IMR-90 (cell line): ENCODE data around the gene CCDC180. TPM values are rescaled to one million over a fixed set of nuclear protein-coding genes. Genes with fewer than 3 reads are reported as not detected.

Experiments used
- ATAC-seq: fragments of 200-7000 bp; cut with Tn5 transposase; 2 replicates; pipeline ENCODE4 v1.9.1; 2020; ENCODE audit warnings: low read depth, mild to moderate bottlenecking, moderate library complexity
- BruUV-seq: library from RNA; stranded (reverse); fragments of 400-500 nt; replicated peaks from 2 replicates; lab custom pipeline; 2021; lab: Mats Ljungman, UMichigan
- CTCF ChIA-PET: fragments of 300-600 bp; formaldehyde crosslinking; extraction: SDS; loops from one replicate; lab custom pipeline; 2021; ENCODE audit warnings: antibody characterized with exemption; lab: Yijun Ruan, JAX
- POLR2A ChIA-PET: fragments of 300-600 bp; sonication (Branson Sonifier 250); formaldehyde crosslinking; loops from one replicate; lab custom pipeline; 2022; ENCODE audit warnings: antibody characterized with exemption; ENCODE audit not compliant: unreplicated experiment; lab: Charles Lee
- DNase-seq: peaks from one replicate; pipeline ENCODE4 v3.0.0; 2013
- H2AFZ ChIP-seq: replicated peaks from 2 replicates; pipeline ENCODE3; 2013; ENCODE audit warnings: low read length, mild to moderate bottlenecking; ENCODE audit not compliant: poor library complexity
- H2AK5ac ChIP-seq: 2 replicates; pipeline ENCODE4 v1.6.1; 2013; ENCODE audit warnings: low read depth, low read length, inconsistent platforms
- H2AK9ac ChIP-seq: replicated peaks from 2 replicates; pipeline ENCODE3; 2013; ENCODE audit warnings: mild to moderate bottlenecking, low read depth, low read length, moderate library complexity; ENCODE audit not compliant: poor library complexity
- H2BK120ac ChIP-seq: 2 replicates; pipeline ENCODE4 v1.6.1; 2013; ENCODE audit warnings: low read depth, low read length, inconsistent platforms
- H2BK15ac ChIP-seq: 3 replicates; pipeline ENCODE4 v1.6.1; 2013; ENCODE audit warnings: low read depth, low read length, inconsistent platforms
- H2BK20ac ChIP-seq: 2 replicates; pipeline ENCODE4 v1.6.1; 2013; ENCODE audit warnings: low read depth, mild to moderate bottlenecking, inconsistent platforms, low read length, moderate library complexity
- H2BK5ac ChIP-seq: 2 replicates; pipeline ENCODE4 v1.6.1; 2013; ENCODE audit warnings: mild to moderate bottlenecking, low read depth, low read length, inconsistent platforms; ENCODE audit not compliant: poor library complexity, severe bottlenecking
- H3K14ac ChIP-seq: replicated peaks from 2 replicates; pipeline ENCODE4 v1.6.1; 2013; ENCODE audit warnings: low read depth, low read length, inconsistent platforms
- H3K18ac ChIP-seq: 2 replicates; pipeline ENCODE4 v1.6.1; 2013; ENCODE audit warnings: low read depth, low read length, control low read depth
- H3K23ac ChIP-seq: 2 replicates; pipeline ENCODE4 v1.6.1; 2013; ENCODE audit warnings: low read depth, low read length, inconsistent platforms
- H3K27ac ChIP-seq: 2 replicates; pipeline ENCODE4 v1.5.1; 2013; ENCODE audit warnings: mild to moderate bottlenecking, control low read depth, low read length; ENCODE audit not compliant: insufficient read depth
- H3K27me3 ChIP-seq: 2 replicates; pipeline ENCODE4 v1.6.1; 2013; ENCODE audit warnings: low read length; ENCODE audit not compliant: control insufficient read depth, insufficient read depth
- H3K36me3 ChIP-seq: 2 replicates; pipeline ENCODE4 v1.6.1; 2013; ENCODE audit warnings: low read length, mixed read lengths; ENCODE audit not compliant: control insufficient read depth, insufficient read depth
- H3K4ac ChIP-seq: 2 replicates; pipeline ENCODE4 v1.6.1; 2013; ENCODE audit warnings: low read depth, low read length, inconsistent platforms
- H3K4me1 ChIP-seq: 2 replicates; pipeline ENCODE4 v1.6.1; 2013; ENCODE audit warnings: low read length, mixed read lengths; ENCODE audit not compliant: control insufficient read depth, insufficient read depth
- H3K4me2 ChIP-seq: 2 replicates; pipeline ENCODE4 v1.6.1; 2013; ENCODE audit warnings: low read depth, mild to moderate bottlenecking, control low read depth, low read length, moderate library complexity
- H3K4me3 ChIP-seq: 2 replicates; pipeline ENCODE4 v1.5.1; 2013; ENCODE audit warnings: low read depth, mild to moderate bottlenecking, control low read depth, low read length, moderate library complexity; ENCODE audit not compliant: insufficient read depth
- H3K56ac ChIP-seq: 2 replicates; pipeline ENCODE4 v1.6.1; 2013; ENCODE audit warnings: low read length, inconsistent platforms; ENCODE audit not compliant: insufficient read depth; ENCODE audit errors: extremely low read depth
- H3K79me1 ChIP-seq, 2 experiments: 2 replicates each; pipeline ENCODE4 v1.6.1; 2013; ENCODE audit warnings: low read length in 2 of 2, inconsistent platforms in 1 of 2, low read depth in 1 of 2
- H3K9ac ChIP-seq: 2 replicates; pipeline ENCODE4 v1.6.1; 2013; ENCODE audit warnings: low read depth, low read length, control low read depth
- H3K9me1 ChIP-seq: 2 replicates; pipeline ENCODE4 v1.6.1; 2013; ENCODE audit warnings: low read length, inconsistent platforms; ENCODE audit not compliant: insufficient read depth
- H3K9me3 ChIP-seq: 2 replicates; pipeline ENCODE4 v1.6.1; 2013; ENCODE audit warnings: low read length; ENCODE audit not compliant: control insufficient read depth, insufficient read depth
- H4K20me1 ChIP-seq: 2 replicates; pipeline ENCODE4 v1.6.1; 2013; ENCODE audit warnings: low read length, inconsistent platforms; ENCODE audit not compliant: insufficient read depth
- H4K5ac ChIP-seq: 2 replicates; pipeline ENCODE4 v1.6.1; 2013; ENCODE audit warnings: mild to moderate bottlenecking, low read depth, low read length, control low read depth
- H4K8ac ChIP-seq, 2 experiments: 2 replicates each; pipeline ENCODE4 v1.6.1; 2013; ENCODE audit warnings: low read depth in 2 of 2, low read length in 2 of 2, control low read depth in 1 of 2, inconsistent platforms in 1 of 2
- H4K91ac ChIP-seq: 2 replicates; pipeline ENCODE4 v1.6.1; 2013; ENCODE audit warnings: low read depth, low read length, inconsistent platforms; ENCODE audit not compliant: insufficient read depth
- BHLHE40 ChIP-seq: fragments of 150-350 bp; IDR thresholded peaks from 2 replicates; pipeline ENCODE4 v1.6.1; 2016; ENCODE audit warnings: mild to moderate bottlenecking, low read depth, low read length
- CEBPB ChIP-seq: IDR thresholded peaks from 2 replicates; pipeline ENCODE4 v1.6.1; 2012; ENCODE audit warnings: low read depth, low read length, improper control_type of control experiment
- CHD1 ChIP-seq: IDR thresholded peaks from 2 replicates; pipeline ENCODE4 v1.6.1; 2012; ENCODE audit warnings: low read depth, low read length, improper control_type of control experiment
- FOS ChIP-seq: fragments of 150-350 bp; IDR thresholded peaks from 2 replicates; pipeline ENCODE4 v1.6.1; 2016; ENCODE audit warnings: low read depth, low read length
- MAFK ChIP-seq: IDR thresholded peaks from 2 replicates; pipeline ENCODE4 v1.6.1; 2012; ENCODE audit warnings: low read depth, low read length, improper control_type of control experiment
- MAZ ChIP-seq: IDR thresholded peaks from 2 replicates; pipeline ENCODE4 v1.6.1; 2012; ENCODE audit warnings: low read depth, mild to moderate bottlenecking, low read length, improper control_type of control experiment, moderate library complexity, borderline replicate concordance
- MXI1 ChIP-seq: IDR thresholded peaks from 2 replicates; pipeline ENCODE4 v1.6.1; 2012; ENCODE audit warnings: low read depth, mild to moderate bottlenecking, low read length, moderate library complexity, borderline replicate concordance
- NFE2L2 ChIP-seq: fragments of 150-350 bp; IDR thresholded peaks from 2 replicates; pipeline ENCODE4 v1.6.1; 2016; ENCODE audit warnings: low read depth, mild to moderate bottlenecking, low read length
- POLR2A ChIP-seq: IDR thresholded peaks from 2 replicates; pipeline ENCODE4 v1.6.1; 2012; ENCODE audit warnings: mild to moderate bottlenecking, low read depth, low read length
- RAD21 ChIP-seq: IDR thresholded peaks from 2 replicates; pipeline ENCODE4 v1.6.1; 2012; ENCODE audit warnings: low read length, improper control_type of control experiment
- RCOR1 ChIP-seq: IDR thresholded peaks from 2 replicates; pipeline ENCODE4 v1.6.1; 2012; ENCODE audit warnings: mild to moderate bottlenecking, low read length, improper control_type of control experiment; ENCODE audit not compliant: insufficient replicate concordance
- RFX5 ChIP-seq: IDR thresholded peaks from 2 replicates; pipeline ENCODE4 v1.8.0; 2012; ENCODE audit warnings: low read depth, mild to moderate bottlenecking, low read length, moderate library complexity
- SMC3 ChIP-seq: fragments of 150-350 bp; IDR thresholded peaks from 2 replicates; pipeline ENCODE4 v1.6.1; 2016; ENCODE audit warnings: low read depth, mild to moderate bottlenecking, antibody characterized with exemption, low read length, moderate library complexity
- WGBS, 2 experiments: methylation state at CpG; one replicate each; pipeline versions ENCODE4 v1.1.5 to v1.1.7; 2013; ENCODE audit warnings: missing lambda C conversion rate in 2 of 2; ENCODE audit not compliant: insufficient read length in 1 of 2; ENCODE audit errors: extremely low coverage in 2 of 2; 5-methylcytosine and 5-hydroxymethylcytosine counted together
- dilution Hi-C: fragments of 300-500 bp; cut with HindIII; formaldehyde crosslinking; loops from one replicate; pipeline ENCODE4 v1.14.3; 2018; ENCODE audit warnings: low sequenced_read_pairs; ENCODE audit not compliant: unreplicated experiment
- in situ Hi-C: fragments of 300-500 bp; cut with MboI; formaldehyde crosslinking; loops from 3 replicates; pipeline ENCODE4 v1.14.3; 2019; ENCODE audit warnings: low sequenced_read_pairs, inconsistent platforms, mixed read lengths
- intact Hi-C: fragments of 100-400 bp; cut with micrococcal nuclease; formaldehyde crosslinking; loops from 2 replicates; pipeline ENCODE4 v1.10.0; 2022
- polyA plus RNA-seq, 3 experiments: library from polyadenylated mRNA; depleted of rRNA; stranded (reverse); fragments of >200 nt; gene quantifications; 2 replicates each; pipeline ENCODE4 v1.2.3, GENCODE V29; 2012; ENCODE audit warnings: low replicate concordance in 1 of 3
- total RNA-seq: library from RNA; depleted of rRNA; stranded (reverse); fragments of >200 nt; gene quantifications from 2 replicates; pipeline ENCODE4 v1.2.3, GENCODE V29; 2012
- TF ChIP-seq, protein P1 (sequence below): fragments of 150-350 bp; IDR thresholded peaks from 2 replicates; pipeline ENCODE4 v1.6.1; 2016; ENCODE audit warnings: low read depth, mild to moderate bottlenecking, low read length, moderate library complexity, borderline replicate concordance
- TF ChIP-seq, protein P2 (sequence below): conservative IDR thresholded peaks from 2 replicates; pipeline ENCODE4 v1.5.1; 2012; ENCODE audit warnings: mild to moderate bottlenecking, low read depth, low read length, improper control_type of control experiment
- TF ChIP-seq, protein P3 (sequence below): fragments of 150-350 bp; IDR thresholded peaks from 2 replicates; pipeline ENCODE4 v1.6.1; 2017; ENCODE audit warnings: mild to moderate bottlenecking, antibody characterized with exemption, low read length, low read depth

Gene CCDC180
- total and polyA plus RNA-seq, 2 of the 4 experiments (the other 2 are of a cell fraction), result 0.24 to 0.90 TPM

DNA sequence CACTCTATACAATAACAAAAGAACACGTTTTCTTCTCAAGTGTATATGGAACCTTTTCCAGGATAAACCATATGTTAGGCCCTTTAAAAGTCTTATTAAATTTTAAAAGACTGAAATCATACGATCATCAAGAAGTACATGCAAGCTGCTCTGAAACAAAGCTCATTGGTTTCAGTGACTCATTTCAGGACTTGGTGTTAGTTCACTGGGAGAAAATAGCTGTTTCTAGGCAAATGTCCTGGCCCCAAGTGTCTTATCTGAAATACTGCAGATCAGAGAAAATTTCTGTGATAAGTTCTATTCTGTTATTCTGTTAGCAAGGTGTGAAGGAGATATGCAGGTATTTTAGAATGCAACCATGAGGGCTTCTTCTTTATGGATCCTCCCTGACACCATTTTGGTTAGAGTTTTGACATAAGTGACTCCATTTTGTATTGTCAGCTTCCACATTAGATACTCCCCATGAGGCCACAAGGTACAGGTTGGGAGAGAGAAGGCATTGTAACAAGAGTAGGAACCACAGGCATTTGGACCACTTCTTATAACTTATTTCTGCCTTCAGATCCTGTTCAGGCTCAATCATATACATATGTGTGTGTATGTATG, 7.5 kb upstream of the CCDC180 start:
- Histone ChIP-seq H4K91ac (no peak overlapping the region), H3K9me1 (no peaks in the 10 kb centered on the region), H3K23ac (no peak overlapping the region), H4K5ac (no peak overlapping the region), H3K4me3 (no peak overlapping the region), H3K4me2 (no peak overlapping the region), H4K20me1 (no peaks in the 10 kb centered on the region), H3K14ac (no peak overlapping the region), H2BK20ac (no peak overlapping the region), H2AFZ (no peak overlapping the region), H2AK5ac (no peak overlapping the region), H2AK9ac (no peak overlapping the region), H3K18ac (no peak overlapping the region), H3K36me3 (no peaks in the 10 kb centered on the region), H2BK120ac (no peak overlapping the region), H3K9me3 (no peaks in the 10 kb centered on the region), H2BK15ac (no peak overlapping the region), H3K27me3 (no peaks in the 10 kb centered on the region), H3K4me1 (no peaks in the 10 kb centered on the region), H3K4ac (no peak overlapping the region), H4K8ac (no peak overlapping the region), H3K56ac (no peak overlapping the region), H3K79me1 (no peaks in the 10 kb centered on the region), H2BK5ac (no peak overlapping the region), H3K27ac (no peak overlapping the region), H3K9ac (no peak overlapping the region)
- in situ Hi-C loops, result no loop called here
- ATAC-seq (no peak), DNase-seq (no peak)
- intact Hi-C loops, result no loop called here
- ChIA-PET POLR2A (no interaction called here), CTCF (interaction anchor here (0.6 kb wide), 1 partner anchor 8 kb away, joined by 3 read pairs; no protein-coding TSS in a partner anchor)
- TF ChIP-seq RAD21 (no peak), MXI1 (no peak), FOS (no peak), RCOR1 (no peak), MAZ (no peak), BHLHE40 (no peak), CHD1 (no peak), MAFK (no peak), POLR2A (no peak), CEBPB (no peak), NFE2L2 (no peak), SMC3 (no peak), RFX5 (no peak)
- TF ChIP-seq, protein P1, sequence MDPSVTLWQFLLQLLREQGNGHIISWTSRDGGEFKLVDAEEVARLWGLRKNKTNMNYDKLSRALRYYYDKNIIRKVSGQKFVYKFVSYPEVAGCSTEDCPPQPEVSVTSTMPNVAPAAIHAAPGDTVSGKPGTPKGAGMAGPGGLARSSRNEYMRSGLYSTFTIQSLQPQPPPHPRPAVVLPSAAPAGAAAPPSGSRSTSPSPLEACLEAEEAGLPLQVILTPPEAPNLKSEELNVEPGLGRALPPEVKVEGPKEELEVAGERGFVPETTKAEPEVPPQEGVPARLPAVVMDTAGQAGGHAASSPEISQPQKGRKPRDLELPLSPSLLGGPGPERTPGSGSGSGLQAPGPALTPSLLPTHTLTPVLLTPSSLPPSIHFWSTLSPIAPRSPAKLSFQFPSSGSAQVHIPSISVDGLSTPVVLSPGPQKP, result no peak
- TF ChIP-seq, protein P2, sequence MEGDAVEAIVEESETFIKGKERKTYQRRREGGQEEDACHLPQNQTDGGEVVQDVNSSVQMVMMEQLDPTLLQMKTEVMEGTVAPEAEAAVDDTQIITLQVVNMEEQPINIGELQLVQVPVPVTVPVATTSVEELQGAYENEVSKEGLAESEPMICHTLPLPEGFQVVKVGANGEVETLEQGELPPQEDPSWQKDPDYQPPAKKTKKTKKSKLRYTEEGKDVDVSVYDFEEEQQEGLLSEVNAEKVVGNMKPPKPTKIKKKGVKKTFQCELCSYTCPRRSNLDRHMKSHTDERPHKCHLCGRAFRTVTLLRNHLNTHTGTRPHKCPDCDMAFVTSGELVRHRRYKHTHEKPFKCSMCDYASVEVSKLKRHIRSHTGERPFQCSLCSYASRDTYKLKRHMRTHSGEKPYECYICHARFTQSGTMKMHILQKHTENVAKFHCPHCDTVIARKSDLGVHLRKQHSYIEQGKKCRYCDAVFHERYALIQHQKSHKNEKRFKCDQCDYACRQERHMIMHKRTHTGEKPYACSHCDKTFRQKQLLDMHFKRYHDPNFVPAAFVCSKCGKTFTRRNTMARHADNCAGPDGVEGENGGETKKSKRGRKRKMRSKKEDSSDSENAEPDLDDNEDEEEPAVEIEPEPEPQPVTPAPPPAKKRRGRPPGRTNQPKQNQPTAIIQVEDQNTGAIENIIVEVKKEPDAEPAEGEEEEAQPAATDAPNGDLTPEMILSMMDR, result no peak
- TF ChIP-seq, protein P3, sequence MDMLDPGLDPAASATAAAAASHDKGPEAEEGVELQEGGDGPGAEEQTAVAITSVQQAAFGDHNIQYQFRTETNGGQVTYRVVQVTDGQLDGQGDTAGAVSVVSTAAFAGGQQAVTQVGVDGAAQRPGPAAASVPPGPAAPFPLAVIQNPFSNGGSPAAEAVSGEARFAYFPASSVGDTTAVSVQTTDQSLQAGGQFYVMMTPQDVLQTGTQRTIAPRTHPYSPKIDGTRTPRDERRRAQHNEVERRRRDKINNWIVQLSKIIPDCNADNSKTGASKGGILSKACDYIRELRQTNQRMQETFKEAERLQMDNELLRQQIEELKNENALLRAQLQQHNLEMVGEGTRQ, result no peak
- dilution Hi-C loops, result no loop called here
- no CpG with 5 or more reads among the region's 2 CpGs for WGBS, 2 experiments
- no TSS peak for BruUV-seq
